ENCODE results near the gene UVRAG. TPM values are rescaled to one million over a fixed set of nuclear protein-coding genes. Genes with fewer than 3 reads are reported as not detected.

UVRAG gene
- total RNA-seq, 1 experiment from 2014 or later, result 29.5 TPM

DNA sequence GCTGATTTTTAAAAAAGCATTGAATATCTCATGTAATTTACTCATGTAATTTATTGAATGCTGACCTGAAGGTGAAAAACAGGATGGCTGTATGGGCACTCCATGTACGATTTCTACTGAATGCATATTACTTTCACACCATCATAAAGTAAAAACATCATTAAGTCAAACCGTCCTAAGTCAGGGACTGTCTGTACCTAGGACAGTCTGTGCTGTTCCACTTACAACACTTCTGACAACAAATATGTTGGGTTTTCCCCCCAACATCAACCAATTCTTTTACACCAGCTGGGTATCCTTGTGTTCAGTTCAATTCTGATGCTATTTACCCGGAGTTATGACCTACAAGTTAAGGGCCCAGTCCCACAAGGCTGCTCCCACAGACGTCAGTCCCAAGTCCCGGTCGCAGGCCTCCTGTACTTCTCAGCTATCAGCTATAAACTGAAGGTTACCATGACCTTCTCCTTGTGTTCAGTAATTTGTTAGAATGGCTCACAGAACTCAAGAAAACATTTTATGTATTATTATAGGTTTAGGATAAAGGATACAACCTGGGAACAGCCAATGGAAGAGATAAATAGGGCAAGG lies 17.0 kb downstream of the UVRAG start:
- BruUV-seq (replicated peaks), result no TSS peak
- H3K27me3 ChIP-seq (ENCODE audit: control insufficient read depth, insufficient read depth, low read length), result no peaks in the 10 kb centered on the region
- ChIA-PET POLR2A (interaction anchor here (0.6 kb wide), 1 partner anchor 16 kb away, joined by 4 read pairs; no protein-coding TSS in a partner anchor), CTCF (interaction anchor here (0.7 kb wide), 1 partner anchor 26 kb away, joined by 3 read pairs; no protein-coding TSS in a partner anchor)
- no peaks in the 10 kb centered on the region for H3K4me1 ChIP-seq (ENCODE audit: control insufficient read depth, insufficient read depth, low read length)
- intact Hi-C loops (cut with micrococcal nuclease; ENCODE audit: unreplicated experiment), result no loop called here
- no peaks in the 10 kb centered on the region for H3K36me3 ChIP-seq (ENCODE audit: control insufficient read depth, insufficient read depth, low read length)
- in situ Hi-C loops (cut with HindIII; ENCODE audit: low pct_unique_long_range_greater_than_20kb, low sequenced_read_pairs), result no loop called here
- no peaks in the 10 kb centered on the region for H3K9me3 ChIP-seq (ENCODE audit: control insufficient read depth, insufficient read depth, low read depth, low read length)
- no peak for TF ChIP-seq REST (IDR thresholded peaks at IDR 0.05; ENCODE audit: insufficient read depth in 1 of 2, low read depth in 2 of 2, low read length in 1 of 2)
- TF ChIP-seq TCF7L2 (IDR thresholded peaks at IDR 0.05; ENCODE audit: low read depth, low read length), result no peak
- TF ChIP-seq POLR2AphosphoS5 (IDR thresholded peaks at IDR 0.05; ENCODE audit: low read depth, low read length), result no peak
- TF ChIP-seq SIN3A (IDR thresholded peaks at IDR 0.05; ENCODE audit: borderline replicate concordance, insufficient read depth, low read depth, low read length), result no peak
- no peak for TF ChIP-seq CTCF (IDR thresholded peaks at IDR 0.05)
- ATAC-seq (no peak), DNase-seq (ENCODE audit: low read depth, low spot score) (no peak)
- no peak overlapping the region for H3K4me3 ChIP-seq (ENCODE audit: low read depth in 2 of 2, low read length in 2 of 2)
- no peak overlapping the region for H3K27ac ChIP-seq (ENCODE audit: low read length)

DNA sequence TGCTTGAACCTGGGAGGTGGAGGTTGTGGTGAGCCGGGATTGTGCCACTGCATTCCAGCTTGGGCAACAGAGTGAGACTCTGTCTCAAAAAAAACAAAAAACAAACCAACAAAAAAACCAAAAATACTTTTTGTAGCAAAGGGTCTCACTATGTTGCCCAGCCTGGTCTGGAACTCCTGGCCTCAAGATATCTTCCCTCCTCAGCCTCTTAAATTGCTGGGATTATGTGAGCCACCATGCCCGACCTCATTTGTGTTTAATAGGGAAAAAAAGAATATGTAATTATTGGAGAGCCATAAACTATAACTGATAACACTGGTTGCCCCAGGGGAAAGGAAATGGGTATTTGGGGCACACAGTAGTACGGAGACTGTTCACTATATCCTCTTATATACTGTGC lies 19.7 kb downstream of the UVRAG start:
- H3K4me1 ChIP-seq (ENCODE audit: control insufficient read depth, insufficient read depth, low read length), result no peaks in the 10 kb centered on the region
- TF ChIP-seq SIN3A (IDR thresholded peaks at IDR 0.05; ENCODE audit: borderline replicate concordance, insufficient read depth, low read depth, low read length) (no peak), POLR2AphosphoS5 (IDR thresholded peaks at IDR 0.05; ENCODE audit: low read depth, low read length) (no peak), TCF7L2 (IDR thresholded peaks at IDR 0.05; ENCODE audit: low read depth, low read length) (no peak), CTCF (IDR thresholded peaks at IDR 0.05) (no peak), REST (IDR thresholded peaks at IDR 0.05; ENCODE audit: insufficient read depth in 1 of 2, low read depth in 2 of 2, low read length in 1 of 2) (no peak)
- H3K27ac ChIP-seq (ENCODE audit: low read length), result no peak overlapping the region
- H3K36me3 ChIP-seq (ENCODE audit: control insufficient read depth, insufficient read depth, low read length), result no peaks in the 10 kb centered on the region
- no peaks in the 10 kb centered on the region for H3K27me3 ChIP-seq (ENCODE audit: control insufficient read depth, insufficient read depth, low read length)
- no peak for DNase-seq (ENCODE audit: low read depth, low spot score)
- in situ Hi-C loops (cut with HindIII; ENCODE audit: low pct_unique_long_range_greater_than_20kb, low sequenced_read_pairs), result no loop called here
- intact Hi-C loops (cut with micrococcal nuclease; ENCODE audit: unreplicated experiment), result no loop called here
- no peak overlapping the region for H3K4me3 ChIP-seq (ENCODE audit: low read depth in 2 of 2, low read length in 2 of 2)
- POLR2A ChIA-PET, result no interaction called here
- ATAC-seq, result no peak
- CTCF ChIA-PET, result no interaction called here
- H3K9me3 ChIP-seq (ENCODE audit: control insufficient read depth, insufficient read depth, low read depth, low read length), result no peaks in the 10 kb centered on the region
- BruUV-seq (replicated peaks), result no TSS peak

All from Panc1 (cell line).